Neural crest cell (in vitro differentiated cells): ENCODE data around the gene NUDT14. TPM values are rescaled to one million over a fixed set of nuclear protein-coding genes. Genes with fewer than 3 reads are reported as not detected.

ENCODE experiments used
- DNase-seq: peaks from one replicate; pipeline ENCODE4 v3.0.0; 2021; ENCODE audit warnings: low read depth, mixed read lengths, low spot score
- H3K27ac Mint-ChIP-seq: one replicate; pipeline ENCODE4 v1.8.0; 2021; ENCODE audit warnings: mild to moderate bottlenecking, mixed read lengths; ENCODE audit not compliant: unreplicated experiment
- H3K27me3 Mint-ChIP-seq: 2 replicates; pipeline ENCODE4 v1.8.0; 2021; ENCODE audit warnings: low read depth, mild to moderate bottlenecking, mixed read lengths
- H3K36me3 Mint-ChIP-seq: 2 replicates; pipeline ENCODE4 v1.8.0; 2021; ENCODE audit warnings: low read depth, mild to moderate bottlenecking, mixed read lengths
- H3K4me1 Mint-ChIP-seq: 2 replicates; pipeline ENCODE4 v1.8.0; 2021; ENCODE audit warnings: mixed read lengths
- H3K4me3 Mint-ChIP-seq: one replicate; pipeline ENCODE4 v1.8.0; 2021; ENCODE audit warnings: mild to moderate bottlenecking, mixed read lengths
- H3K9me3 Mint-ChIP-seq: 2 replicates; pipeline ENCODE4 v1.8.0; 2021; ENCODE audit warnings: mixed read lengths
- total RNA-seq: library from RNA; stranded (reverse); gene quantifications from 2 replicates; pipeline ENCODE4 v1.2.1, GENCODE V29; 2021
- TF ChIP-seq, protein P1 (sequence below): fragments of 200-600 bp; sonication (generic); conservative IDR thresholded peaks from 2 replicates; pipeline ENCODE4 v1.5.0; 2021; ENCODE audit warnings: antibody characterized with exemption, mild to moderate bottlenecking

Gene NUDT14
- total RNA-seq, 1 donor from 2014 or later: 25.6 TPM

DNA sequence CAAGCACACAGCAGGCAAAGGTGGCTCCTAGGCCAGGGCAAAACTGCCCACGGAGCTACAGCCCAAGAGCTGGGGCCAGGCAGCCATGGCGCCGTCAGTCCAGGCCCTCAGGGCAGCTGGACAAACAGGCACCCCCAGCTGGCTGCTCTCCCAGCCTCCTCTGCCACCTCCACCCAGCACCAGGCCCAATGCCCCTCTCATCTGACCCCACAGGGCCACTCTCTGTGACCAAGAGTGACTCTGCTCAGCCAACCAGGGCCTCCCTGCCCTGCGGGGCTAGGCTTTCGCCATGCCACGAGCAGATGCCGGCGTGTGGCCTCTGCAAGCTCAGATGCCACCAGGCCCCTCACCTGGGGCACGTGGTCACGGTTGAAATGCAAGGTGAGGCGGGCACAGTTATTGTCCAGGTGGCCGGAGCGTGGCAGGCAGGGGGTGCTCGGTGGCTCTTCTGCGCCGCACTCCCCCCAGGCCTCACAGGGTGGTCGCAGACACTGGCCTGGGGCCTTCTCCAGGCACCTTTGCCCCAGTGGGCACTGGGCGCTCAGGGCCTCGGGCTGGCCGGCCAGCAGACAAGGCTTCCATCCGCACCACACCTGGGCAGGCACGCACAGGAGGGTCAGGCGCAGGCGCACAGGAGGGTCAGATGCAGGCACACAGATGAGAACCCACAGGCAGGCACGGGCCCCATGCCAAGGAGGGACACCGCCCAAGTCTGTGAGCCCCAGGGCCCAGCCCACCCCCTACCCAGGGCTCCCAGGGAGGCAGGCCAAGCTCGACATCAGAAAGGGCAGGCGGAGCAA is 35.5 kb downstream of the NUDT14 start:
- TF ChIP-seq, protein P1, sequence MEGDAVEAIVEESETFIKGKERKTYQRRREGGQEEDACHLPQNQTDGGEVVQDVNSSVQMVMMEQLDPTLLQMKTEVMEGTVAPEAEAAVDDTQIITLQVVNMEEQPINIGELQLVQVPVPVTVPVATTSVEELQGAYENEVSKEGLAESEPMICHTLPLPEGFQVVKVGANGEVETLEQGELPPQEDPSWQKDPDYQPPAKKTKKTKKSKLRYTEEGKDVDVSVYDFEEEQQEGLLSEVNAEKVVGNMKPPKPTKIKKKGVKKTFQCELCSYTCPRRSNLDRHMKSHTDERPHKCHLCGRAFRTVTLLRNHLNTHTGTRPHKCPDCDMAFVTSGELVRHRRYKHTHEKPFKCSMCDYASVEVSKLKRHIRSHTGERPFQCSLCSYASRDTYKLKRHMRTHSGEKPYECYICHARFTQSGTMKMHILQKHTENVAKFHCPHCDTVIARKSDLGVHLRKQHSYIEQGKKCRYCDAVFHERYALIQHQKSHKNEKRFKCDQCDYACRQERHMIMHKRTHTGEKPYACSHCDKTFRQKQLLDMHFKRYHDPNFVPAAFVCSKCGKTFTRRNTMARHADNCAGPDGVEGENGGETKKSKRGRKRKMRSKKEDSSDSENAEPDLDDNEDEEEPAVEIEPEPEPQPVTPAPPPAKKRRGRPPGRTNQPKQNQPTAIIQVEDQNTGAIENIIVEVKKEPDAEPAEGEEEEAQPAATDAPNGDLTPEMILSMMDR: no peak
- DNase-seq: no peak
- Mint-ChIP-seq H3K27me3 (no peaks in the 10 kb centered on the region), H3K9me3 (no peaks in the 10 kb centered on the region), H3K4me1 (no peaks in the 10 kb centered on the region), H3K4me3 (no peak overlapping the region), H3K36me3 (no peaks in the 10 kb centered on the region), H3K27ac (no peak overlapping the region)

DNA sequence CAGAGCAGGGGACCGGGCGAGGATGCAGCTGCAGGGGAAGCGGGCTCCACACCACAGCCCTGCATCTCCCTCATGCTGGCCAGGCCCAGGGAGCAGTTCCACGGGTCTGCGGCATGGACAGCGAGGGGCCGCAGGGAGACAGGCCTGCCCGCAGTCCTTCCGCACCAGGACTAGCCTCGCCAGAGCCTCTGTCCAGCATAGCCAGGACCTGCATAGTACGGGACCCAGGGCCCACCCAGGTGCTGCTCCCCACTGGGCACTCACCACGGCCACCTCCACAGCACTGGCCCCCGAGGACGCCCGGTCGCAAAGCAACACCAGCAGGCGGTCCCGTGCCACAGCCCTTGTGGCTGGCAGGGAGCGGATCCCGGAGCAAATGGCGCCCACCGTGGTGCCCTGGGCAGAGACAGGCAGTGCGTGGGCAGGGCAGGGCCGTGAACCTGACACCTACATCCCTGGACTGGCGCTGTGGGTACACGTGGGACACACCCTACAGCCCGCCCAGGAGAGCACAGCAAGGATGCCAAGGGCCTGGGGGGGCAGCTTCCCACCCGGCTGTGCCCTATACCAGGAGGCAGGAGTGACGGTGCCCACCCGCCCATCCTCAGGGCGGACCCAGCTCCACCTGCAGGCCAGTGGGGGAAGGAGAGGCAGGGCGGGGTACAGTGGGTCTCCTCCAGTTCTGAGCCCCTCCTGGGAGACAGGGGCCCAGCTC is 36.3 kb downstream of the NUDT14 start:
- Mint-ChIP-seq H3K4me1 (no peaks in the 10 kb centered on the region), H3K27ac (no peak overlapping the region), H3K9me3 (peaks cover 3% of the 10 kb centered on the region), H3K36me3 (peaks cover 3% of the 10 kb centered on the region), H3K27me3 (no peaks in the 10 kb centered on the region), H3K4me3 (no peak overlapping the region)
- DNase-seq: no peak
- TF ChIP-seq, protein P1: no peak

DNA sequence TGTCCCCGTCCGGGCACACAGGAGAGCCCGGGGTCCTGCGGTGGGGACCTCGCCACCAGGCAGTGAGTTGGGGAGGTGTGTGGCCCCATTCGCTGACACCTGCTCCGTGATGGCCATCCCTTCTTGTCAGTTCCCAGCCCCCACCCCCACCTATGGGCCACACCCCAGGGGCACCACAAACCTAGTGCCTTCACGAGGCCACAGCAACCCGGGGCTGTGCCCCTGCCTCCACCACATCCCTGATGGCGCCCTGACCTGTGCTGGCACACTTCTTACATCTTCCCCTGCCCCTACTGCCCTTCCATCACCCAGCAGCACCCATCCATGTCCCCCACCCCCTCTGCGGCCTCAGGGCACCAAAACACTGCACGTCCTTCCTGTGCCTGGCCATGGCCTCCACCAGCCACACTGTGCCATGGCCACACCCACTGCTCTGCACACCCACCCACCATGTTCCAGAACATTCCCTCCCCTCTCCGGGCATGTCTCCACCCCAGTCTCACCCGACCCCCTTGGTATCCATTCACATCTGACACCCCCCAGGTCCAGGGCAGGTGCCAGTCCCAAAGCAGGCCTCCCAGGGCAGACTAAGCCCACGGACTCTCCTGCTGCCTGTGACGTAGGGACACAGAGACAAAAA is 37.0 kb downstream of the NUDT14 start:
- peaks cover 3% of the 10 kb centered on the region for H3K9me3 Mint-ChIP-seq
- peaks cover 3% of the 10 kb centered on the region for H3K36me3 Mint-ChIP-seq
- no peak overlapping the region for H3K27ac Mint-ChIP-seq
- TF ChIP-seq, protein P1: no peak
- DNase-seq: no peak
- no peaks in the 10 kb centered on the region for H3K27me3 Mint-ChIP-seq
- no peaks in the 10 kb centered on the region for H3K4me1 Mint-ChIP-seq
- H3K4me3 Mint-ChIP-seq: no peak overlapping the region

DNA sequence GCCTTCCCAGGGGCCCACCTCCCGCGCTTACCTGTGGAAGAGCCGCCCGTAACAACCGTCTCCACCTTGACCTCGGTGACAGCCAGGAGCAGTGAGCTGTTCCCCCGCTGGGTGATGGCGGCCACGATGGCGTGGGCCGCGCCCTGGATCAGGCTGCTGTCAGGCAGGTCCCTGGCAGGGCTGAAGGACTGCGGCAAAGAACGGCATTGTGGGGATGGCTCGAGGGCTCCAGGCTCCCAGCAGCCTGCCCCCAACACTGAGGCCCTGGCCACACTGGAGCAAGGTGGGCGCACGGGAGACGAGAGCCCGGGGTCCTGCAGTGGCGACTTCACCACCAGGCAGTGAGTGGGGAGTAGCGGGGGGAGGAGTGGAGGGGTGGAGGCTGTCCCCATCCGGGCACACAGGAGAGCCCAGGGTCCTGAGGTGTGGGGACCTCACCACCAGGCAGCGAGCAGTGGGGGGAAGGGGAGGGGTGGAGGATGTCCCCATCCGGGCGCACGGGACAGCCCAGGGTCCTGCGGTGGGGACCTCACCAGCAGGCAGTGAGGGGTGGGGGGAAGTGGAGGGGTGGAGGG is 37.6 kb downstream of the NUDT14 start:
- peaks cover 3% of the 10 kb centered on the region for H3K9me3 Mint-ChIP-seq
- no peaks in the 10 kb centered on the region for H3K4me1 Mint-ChIP-seq
- H3K27ac Mint-ChIP-seq: no peak overlapping the region
- peaks cover 3% of the 10 kb centered on the region for H3K36me3 Mint-ChIP-seq
- DNase-seq: no peak
- TF ChIP-seq, protein P1: no peak
- no peaks in the 10 kb centered on the region for H3K27me3 Mint-ChIP-seq
- H3K4me3 Mint-ChIP-seq: no peak overlapping the region

DNA sequence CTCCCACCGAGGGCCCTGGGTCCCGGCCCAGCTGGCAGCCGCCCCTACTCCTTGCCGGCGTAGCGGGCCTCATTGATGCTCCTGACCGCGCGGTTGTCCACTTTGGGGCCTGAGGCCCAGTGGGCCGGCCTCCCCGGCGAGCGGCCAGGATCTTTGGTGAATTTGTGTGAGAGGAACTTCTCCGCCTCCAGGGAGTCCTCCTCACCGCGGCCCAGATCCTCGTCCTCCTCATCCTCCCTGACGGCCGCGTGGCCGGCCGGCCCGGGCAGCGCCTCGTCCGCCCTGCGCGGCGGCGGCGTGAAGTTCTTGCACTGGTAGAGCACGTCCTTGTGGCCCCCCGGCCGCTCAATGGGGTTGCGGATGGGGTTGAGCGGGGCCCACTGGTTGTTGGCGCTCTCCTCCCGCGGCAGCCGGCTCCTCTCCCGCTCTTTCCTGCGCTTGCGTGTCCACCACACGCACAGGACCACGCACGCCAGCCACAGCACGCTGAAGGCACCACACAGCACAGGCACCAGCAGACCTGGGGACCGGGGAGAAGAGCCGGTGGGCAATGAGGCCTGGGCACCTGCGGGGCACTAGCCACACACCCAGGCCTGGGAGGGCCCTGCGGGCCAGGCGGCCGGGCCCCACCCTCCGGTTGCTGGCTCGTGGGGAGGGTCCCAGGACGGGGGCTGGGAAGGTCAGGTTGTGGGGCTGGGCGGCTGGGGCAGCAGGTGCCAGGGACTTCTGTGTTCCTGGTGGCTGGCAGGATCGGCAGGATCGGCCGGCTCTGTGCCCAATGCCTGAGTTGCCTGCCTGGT is 38.3 kb downstream of the NUDT14 start:
- peaks cover 3% of the 10 kb centered on the region for H3K36me3 Mint-ChIP-seq
- no peaks in the 10 kb centered on the region for H3K27me3 Mint-ChIP-seq
- no peak overlapping the region for H3K27ac Mint-ChIP-seq
- no peak overlapping the region for H3K4me3 Mint-ChIP-seq
- no peak for DNase-seq
- TF ChIP-seq, protein P1: no peak
- H3K4me1 Mint-ChIP-seq: no peaks in the 10 kb centered on the region
- H3K9me3 Mint-ChIP-seq: peaks cover 3% of the 10 kb centered on the region
